SU-DHL-6 (cell line): ENCODE measurements around the gene ANXA3.

ENCODE experiments used
- H2AFZ ChIP-seq: fragments of 200-600 bp; sonication (generic); 2 replicates; pipeline ENCODE4 v1.6.1; 2014; ENCODE audit warnings: low read depth, mild to moderate bottlenecking, moderate library complexity, mixed read lengths, antibody characterized with exemption, low read length; ENCODE audit not compliant: severe bottlenecking
- H3F3A ChIP-seq: fragments of 200-600 bp; shearing (Covaris generic); 2 replicates; pipeline ENCODE4 v1.6.0; 2016; ENCODE audit warnings: antibody characterized with exemption, mild to moderate bottlenecking; ENCODE audit not compliant: insufficient read depth
- H3K27ac ChIP-seq: fragments of 200-600 bp; sonication (generic); 2 replicates; pipeline ENCODE4 v1.5.1; 2016; ENCODE audit warnings: low read depth, mild to moderate bottlenecking, low read length, moderate library complexity, mixed read lengths
- H3K27me3 ChIP-seq: fragments of 200-600 bp; sonication (generic), shearing (Covaris generic); 2 replicates; pipeline ENCODE4 v1.6.0; 2014; ENCODE audit warnings: mild to moderate bottlenecking, low read length
- H3K36me3 ChIP-seq: fragments of 200-600 bp; sonication (generic); 2 replicates; pipeline ENCODE4 v1.6.1; 2014; ENCODE audit warnings: mild to moderate bottlenecking, low read length, mixed read lengths
- H3K4me2 ChIP-seq: fragments of 300-600, 200-600 bp; shearing (Covaris generic), sonication (generic); 2 replicates; pipeline ENCODE4 v1.6.0; 2014; ENCODE audit warnings: low read length, low read depth, mild to moderate bottlenecking; ENCODE audit not compliant: poor library complexity, severe bottlenecking
- H3K4me3 ChIP-seq: fragments of 200-600 bp; sonication (generic); 2 replicates; pipeline ENCODE4 v1.5.1; 2014; ENCODE audit warnings: antibody characterized with exemption, low read length, mild to moderate bottlenecking, mixed read lengths; ENCODE audit not compliant: insufficient read depth, poor library complexity, severe bottlenecking
- H3K79me2 ChIP-seq: fragments of 200-600 bp; sonication (generic); 2 replicates; pipeline ENCODE4 v1.6.1; 2014; ENCODE audit warnings: mild to moderate bottlenecking, low read length, moderate library complexity; ENCODE audit not compliant: insufficient read depth
- H3K9ac ChIP-seq: fragments of 200-600 bp; sonication (generic); 2 replicates; pipeline ENCODE4 v1.7.0; 2014; ENCODE audit warnings: mild to moderate bottlenecking, low read length
- H3K9me2 ChIP-seq: fragments of 200-600 bp; sonication (generic); replicated peaks from 2 replicates; pipeline ENCODE4 v1.6.1; 2014; ENCODE audit warnings: low read length; ENCODE audit not compliant: insufficient read depth
- H3K9me3 ChIP-seq: fragments of 200-600 bp; sonication (generic); 2 replicates; pipeline ENCODE4 v1.6.1; 2014; ENCODE audit warnings: low read length, mixed read lengths; ENCODE audit not compliant: insufficient read depth
- H4K20me1 ChIP-seq: fragments of 200-600 bp; sonication (generic); 2 replicates; pipeline ENCODE4 v1.6.1; 2014; ENCODE audit warnings: low read depth, mild to moderate bottlenecking, antibody characterized with exemption, low read length, moderate library complexity, mixed read lengths
- EZH2phosphoT487 ChIP-seq: fragments of 200-600 bp; sonication (generic), shearing (Covaris generic); conservative IDR thresholded peaks from 2 replicates; pipeline ENCODE4 v1.6.1; 2018; ENCODE audit warnings: mild to moderate bottlenecking, antibody characterized with exemption, low read length, moderate library complexity, mixed read lengths
- TF ChIP-seq, protein P1 (sequence below): fragments of 200-600 bp; sonication (generic); IDR thresholded peaks from one replicate; pipeline ENCODE4 v1.5.1; 2017; ENCODE audit warnings: antibody characterized with exemption, mild to moderate bottlenecking, low read length, moderate library complexity; ENCODE audit not compliant: insufficient read depth, poor library complexity, severe bottlenecking

The ANXA3 gene

DNA sequence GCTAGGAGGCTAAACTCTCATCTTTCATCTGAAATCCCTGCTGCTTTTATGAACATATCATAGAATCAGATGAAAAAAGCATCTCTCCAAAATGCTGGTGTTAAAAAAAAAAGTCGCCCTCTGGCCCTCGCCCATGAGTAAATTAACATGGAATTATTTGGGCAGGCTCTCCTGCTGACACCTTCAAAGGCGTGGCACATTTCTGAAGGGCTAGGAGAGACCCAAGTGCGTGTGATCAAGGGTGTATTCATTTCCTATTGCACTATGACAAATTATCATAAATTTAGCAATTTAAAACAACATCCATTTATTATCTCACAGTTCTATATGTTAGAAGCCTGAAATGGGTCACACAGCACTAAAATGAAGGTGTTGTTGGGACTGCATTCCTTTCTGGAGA lies 5.1 kb downstream of the ANXA3 start:
- Histone ChIP-seq H4K20me1 (no peaks in the 10 kb centered on the region), H3K9ac (no peak overlapping the region), H3K27ac (no peak overlapping the region), H3K9me2 (no peaks in the 10 kb centered on the region), H3K36me3 (no peaks in the 10 kb centered on the region), H3K4me3 (no peak overlapping the region), H3K27me3 (no peaks in the 10 kb centered on the region), H3K9me3 (no peaks in the 10 kb centered on the region), H3F3A (no peaks in the 10 kb centered on the region), H3K4me2 (no peak overlapping the region), H3K79me2 (no peaks in the 10 kb centered on the region), H2AFZ (no peak overlapping the region)
- TF ChIP-seq, protein P1, sequence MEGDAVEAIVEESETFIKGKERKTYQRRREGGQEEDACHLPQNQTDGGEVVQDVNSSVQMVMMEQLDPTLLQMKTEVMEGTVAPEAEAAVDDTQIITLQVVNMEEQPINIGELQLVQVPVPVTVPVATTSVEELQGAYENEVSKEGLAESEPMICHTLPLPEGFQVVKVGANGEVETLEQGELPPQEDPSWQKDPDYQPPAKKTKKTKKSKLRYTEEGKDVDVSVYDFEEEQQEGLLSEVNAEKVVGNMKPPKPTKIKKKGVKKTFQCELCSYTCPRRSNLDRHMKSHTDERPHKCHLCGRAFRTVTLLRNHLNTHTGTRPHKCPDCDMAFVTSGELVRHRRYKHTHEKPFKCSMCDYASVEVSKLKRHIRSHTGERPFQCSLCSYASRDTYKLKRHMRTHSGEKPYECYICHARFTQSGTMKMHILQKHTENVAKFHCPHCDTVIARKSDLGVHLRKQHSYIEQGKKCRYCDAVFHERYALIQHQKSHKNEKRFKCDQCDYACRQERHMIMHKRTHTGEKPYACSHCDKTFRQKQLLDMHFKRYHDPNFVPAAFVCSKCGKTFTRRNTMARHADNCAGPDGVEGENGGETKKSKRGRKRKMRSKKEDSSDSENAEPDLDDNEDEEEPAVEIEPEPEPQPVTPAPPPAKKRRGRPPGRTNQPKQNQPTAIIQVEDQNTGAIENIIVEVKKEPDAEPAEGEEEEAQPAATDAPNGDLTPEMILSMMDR, result no peak
- TF ChIP-seq EZH2phosphoT487, result no peak

DNA sequence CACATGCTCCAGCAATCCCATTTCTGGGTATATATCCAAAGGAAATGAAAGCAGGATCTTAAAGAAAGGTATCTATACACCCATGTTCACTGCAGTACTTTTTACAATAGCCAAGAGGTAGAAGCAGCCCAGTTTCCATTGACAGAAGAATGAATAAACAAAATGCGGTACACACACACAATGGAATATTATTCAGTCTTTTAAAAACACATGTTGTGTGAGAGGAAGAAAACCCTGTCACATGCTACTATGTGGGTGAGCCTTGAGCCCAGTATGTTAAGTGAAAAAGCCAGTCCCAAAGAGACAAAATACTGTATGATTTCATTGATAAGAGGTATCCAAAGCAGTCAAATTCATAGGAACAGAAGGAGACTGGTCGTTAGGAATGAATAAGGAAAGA lies 6.3 kb downstream of the ANXA3 start:
- Histone ChIP-seq H4K20me1 (no peaks in the 10 kb centered on the region), H3K9me2 (no peaks in the 10 kb centered on the region), H3K4me3 (no peak overlapping the region), H3K9me3 (no peaks in the 10 kb centered on the region), H3K9ac (no peak overlapping the region), H3K27ac (no peak overlapping the region), H3K36me3 (no peaks in the 10 kb centered on the region), H3F3A (no peaks in the 10 kb centered on the region), H3K79me2 (no peaks in the 10 kb centered on the region), H3K4me2 (no peak overlapping the region), H2AFZ (no peak overlapping the region), H3K27me3 (no peaks in the 10 kb centered on the region)
- TF ChIP-seq, protein P1, result no peak
- no peak for TF ChIP-seq EZH2phosphoT487

DNA sequence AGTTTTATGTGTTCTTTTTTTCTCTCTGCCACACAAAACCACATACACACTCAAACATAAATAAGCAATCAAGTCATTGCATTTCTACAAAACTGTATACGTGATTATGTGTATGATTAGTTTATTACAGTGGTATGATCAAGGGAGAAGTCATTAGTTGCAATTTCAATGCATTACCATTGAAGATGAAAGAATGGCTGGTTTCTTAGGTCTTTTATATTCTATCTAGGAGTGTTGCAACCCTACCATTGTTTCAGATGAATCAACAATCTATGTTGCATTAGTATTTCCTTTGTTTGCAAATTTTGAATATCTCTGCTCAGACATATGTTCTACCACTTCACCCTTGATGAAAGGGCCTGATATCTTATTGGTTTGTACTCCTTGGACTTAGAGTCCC lies 6.8 kb downstream of the ANXA3 start:
- no peaks in the 10 kb centered on the region for H3K36me3 ChIP-seq
- no peak overlapping the region for H2AFZ ChIP-seq
- H3K27me3 ChIP-seq, result no peaks in the 10 kb centered on the region
- no peaks in the 10 kb centered on the region for H3K79me2 ChIP-seq
- no peaks in the 10 kb centered on the region for H3K9me2 ChIP-seq
- no peak overlapping the region for H3K9ac ChIP-seq
- TF ChIP-seq EZH2phosphoT487, result no peak
- TF ChIP-seq, protein P1, result no peak
- H3K4me2 ChIP-seq, result no peak overlapping the region
- no peaks in the 10 kb centered on the region for H3K9me3 ChIP-seq
- H3K27ac ChIP-seq, result no peak overlapping the region
- H3F3A ChIP-seq, result no peaks in the 10 kb centered on the region
- H4K20me1 ChIP-seq, result no peaks in the 10 kb centered on the region
- H3K4me3 ChIP-seq, result no peak overlapping the region
